Measurements from ENCODE around the gene PALB2.

Gene PALB2

GRCh38 chr16:23581764-23582163 lies 59.3 kb downstream of the PALB2 start:
- Mint-ChIP-seq H3K36me3 (peaks cover 23% of the 10 kb centered on the region), H3K27ac (peak overlapping the region; percentile 62), H3K4me1 (peaks cover 2% of the 10 kb centered on the region), H3K27me3 (no peaks in the 10 kb centered on the region), H3K4me3 (no peak overlapping the region), H3K9me3 (no peaks in the 10 kb centered on the region)
- ATAC-seq (ENCODE audit: low read depth) (no peak), DNase-seq (ENCODE audit: low spot score in 2 of 2) (no peak)

GRCh38 chr16:23580391-23580790 lies 60.7 kb downstream of the PALB2 start:
- Mint-ChIP-seq H3K27ac (no peak overlapping the region), H3K4me1 (peaks cover 2% of the 10 kb centered on the region), H3K9me3 (no peaks in the 10 kb centered on the region), H3K27me3 (no peaks in the 10 kb centered on the region), H3K4me3 (no peak overlapping the region), H3K36me3 (peaks cover 20% of the 10 kb centered on the region)
- DNase-seq (ENCODE audit: low spot score in 2 of 2) (no peak), ATAC-seq (ENCODE audit: low read depth) (no peak)

GRCh38 chr16:23579371-23579770 lies 61.7 kb downstream of the PALB2 start:
- peaks cover 2% of the 10 kb centered on the region for H3K4me1 Mint-ChIP-seq
- no peaks in the 10 kb centered on the region for H3K9me3 Mint-ChIP-seq
- no peak for ATAC-seq (ENCODE audit: low read depth)
- H3K36me3 Mint-ChIP-seq, result peaks cover 20% of the 10 kb centered on the region
- no peak overlapping the region for H3K27ac Mint-ChIP-seq
- no peaks in the 10 kb centered on the region for H3K27me3 Mint-ChIP-seq
- H3K4me3 Mint-ChIP-seq, result no peak overlapping the region
- no peak for DNase-seq (ENCODE audit: low spot score in 2 of 2)

GRCh38 chr16:23578101-23578830 lies 62.8 kb downstream of the PALB2 start:
- no peaks in the 10 kb centered on the region for H3K9me3 Mint-ChIP-seq
- H3K27ac Mint-ChIP-seq, result no peak overlapping the region
- no peaks in the 10 kb centered on the region for H3K4me1 Mint-ChIP-seq
- no peak for DNase-seq (ENCODE audit: low spot score in 2 of 2)
- no peaks in the 10 kb centered on the region for H3K27me3 Mint-ChIP-seq
- H3K4me3 Mint-ChIP-seq, result no peak overlapping the region
- ATAC-seq (ENCODE audit: low read depth), result no peak
- peaks cover 17% of the 10 kb centered on the region for H3K36me3 Mint-ChIP-seq

GRCh38 chr16:23577493-23577892 lies 63.6 kb downstream of the PALB2 start:
- Mint-ChIP-seq H3K4me3 (no peak overlapping the region), H3K9me3 (no peaks in the 10 kb centered on the region), H3K36me3 (peaks cover 16% of the 10 kb centered on the region), H3K27ac (no peak overlapping the region), H3K27me3 (no peaks in the 10 kb centered on the region), H3K4me1 (no peaks in the 10 kb centered on the region)
- ATAC-seq (ENCODE audit: low read depth) (no peak), DNase-seq (ENCODE audit: low spot score in 2 of 2) (no peak)

GRCh38 chr16:23575834-23576233 lies 65.3 kb downstream of the PALB2 start:
- peaks cover 14% of the 10 kb centered on the region for H3K36me3 Mint-ChIP-seq

GRCh38 chr16:23573817-23574216 lies 67.3 kb downstream of the PALB2 start:
- no peak for ATAC-seq (ENCODE audit: low read depth)
- H3K9me3 Mint-ChIP-seq, result no peaks in the 10 kb centered on the region
- peaks cover 17% of the 10 kb centered on the region for H3K4me1 Mint-ChIP-seq
- no peak overlapping the region for H3K4me3 Mint-ChIP-seq
- no peak for DNase-seq (ENCODE audit: low spot score in 2 of 2)
- H3K27ac Mint-ChIP-seq, result no peak overlapping the region
- H3K27me3 Mint-ChIP-seq, result no peaks in the 10 kb centered on the region
- peaks cover 4% of the 10 kb centered on the region for H3K36me3 Mint-ChIP-seq

More at GRCh38 chr16:23575834-23576233, 65.3 kb downstream of the PALB2 start:
- DNase-seq (ENCODE audit: low spot score in 2 of 2) (no peak), ATAC-seq (ENCODE audit: low read depth) (no peak)
- peak overlapping the region; percentile 31 for H3K27ac Mint-ChIP-seq
- H3K9me3 Mint-ChIP-seq, result no peaks in the 10 kb centered on the region
- H3K4me1 Mint-ChIP-seq, result peaks cover 10% of the 10 kb centered on the region
- H3K4me3 Mint-ChIP-seq, result no peak overlapping the region
- H3K27me3 Mint-ChIP-seq, result no peaks in the 10 kb centered on the region

- Mint-ChIP-seq H3K36me3 (peaks cover 5% of the 10 kb centered on the region), H3K4me3 (no peak overlapping the region), H3K9me3 (no peaks in the 10 kb centered on the region), H3K4me1 (peaks cover 17% of the 10 kb centered on the region), H3K27ac (peak overlapping the region; percentile 90), H3K27me3 (no peaks in the 10 kb centered on the region)
- DNase-seq (ENCODE audit: low spot score in 2 of 2), result no peak
- ATAC-seq (ENCODE audit: low read depth), result no peak
Observed at GRCh38 chr16:23572394-23572793, 68.7 kb downstream of the PALB2 start.

GRCh38 chr16:23571895-23572294 lies 69.2 kb downstream of the PALB2 start:
- DNase-seq (ENCODE audit: low spot score in 2 of 2) (no peak), ATAC-seq (ENCODE audit: low read depth) (no peak)
- peaks cover 17% of the 10 kb centered on the region for H3K4me1 Mint-ChIP-seq
- no peaks in the 10 kb centered on the region for H3K27me3 Mint-ChIP-seq
- peak overlapping the region; percentile 90 for H3K27ac Mint-ChIP-seq
- H3K36me3 Mint-ChIP-seq, result peaks cover 9% of the 10 kb centered on the region
- H3K9me3 Mint-ChIP-seq, result no peaks in the 10 kb centered on the region
- no peak overlapping the region for H3K4me3 Mint-ChIP-seq

- Mint-ChIP-seq H3K27me3 (no peaks in the 10 kb centered on the region), H3K9me3 (no peaks in the 10 kb centered on the region), H3K4me1 (peaks cover 17% of the 10 kb centered on the region), H3K27ac (peak overlapping the region; percentile 90), H3K4me3 (peak overlapping the region; percentile 21), H3K36me3 (peaks cover 12% of the 10 kb centered on the region)
- DNase-seq (ENCODE audit: low spot score in 2 of 2), result peak in 1 of 2 donors; percentile 40
- ATAC-seq (ENCODE audit: low read depth), result peak; percentile 97
Observed at GRCh38 chr16:23570992-23571632, 70.0 kb downstream of the PALB2 start.

- H3K4me1 Mint-ChIP-seq, result peaks cover 21% of the 10 kb centered on the region
- no peak overlapping the region for H3K4me3 Mint-ChIP-seq
- no peak for ATAC-seq (ENCODE audit: low read depth)
- peaks cover 27% of the 10 kb centered on the region for H3K36me3 Mint-ChIP-seq
- no peak overlapping the region for H3K27ac Mint-ChIP-seq
- no peak for DNase-seq (ENCODE audit: low spot score in 2 of 2)
- H3K9me3 Mint-ChIP-seq, result no peaks in the 10 kb centered on the region
- H3K27me3 Mint-ChIP-seq, result no peaks in the 10 kb centered on the region
Observed at GRCh38 chr16:23567602-23568001, 73.5 kb downstream of the PALB2 start.

- no peak overlapping the region for H3K4me3 Mint-ChIP-seq
- H3K9me3 Mint-ChIP-seq, result no peaks in the 10 kb centered on the region
- no peaks in the 10 kb centered on the region for H3K27me3 Mint-ChIP-seq
- ATAC-seq (ENCODE audit: low read depth) (no peak), DNase-seq (ENCODE audit: low spot score in 2 of 2) (no peak)
- H3K36me3 Mint-ChIP-seq, result peaks cover 34% of the 10 kb centered on the region
- peaks cover 17% of the 10 kb centered on the region for H3K4me1 Mint-ChIP-seq
- no peak overlapping the region for H3K27ac Mint-ChIP-seq
Observed at GRCh38 chr16:23566724-23567123, 74.4 kb downstream of the PALB2 start.

GRCh38 chr16:23564575-23565363 lies 76.3 kb downstream of the PALB2 start:
- Mint-ChIP-seq H3K27me3 (no peaks in the 10 kb centered on the region), H3K4me3 (no peak overlapping the region), H3K27ac (no peak overlapping the region), H3K9me3 (no peaks in the 10 kb centered on the region), H3K4me1 (peaks cover 7% of the 10 kb centered on the region), H3K36me3 (peaks cover 36% of the 10 kb centered on the region)
- ATAC-seq (ENCODE audit: low read depth) (no peak), DNase-seq (ENCODE audit: low spot score in 2 of 2) (no peak)

GRCh38 chr16:23563186-23563585 lies 77.9 kb downstream of the PALB2 start:
- no peak for ATAC-seq (ENCODE audit: low read depth)
- Mint-ChIP-seq H3K27ac (no peak overlapping the region), H3K4me3 (no peak overlapping the region), H3K27me3 (no peaks in the 10 kb centered on the region), H3K4me1 (peaks cover 4% of the 10 kb centered on the region), H3K9me3 (no peaks in the 10 kb centered on the region), H3K36me3 (peaks cover 33% of the 10 kb centered on the region)
- DNase-seq (ENCODE audit: low spot score in 2 of 2), result no peak
